Heart right ventricle (tissue), 16 donors: Measurements from ENCODE around the gene MAP3K15. TPM values are rescaled to one million over a fixed set of nuclear protein-coding genes. Genes with fewer than 3 reads are reported as not detected.

ENCODE experiments used
- ATAC-seq, 8 donors: fragments of 200-7000 bp; cut with Tn5 transposase; one replicate each; pipeline ENCODE4 v1.9.1; 2020; ENCODE audit warnings: mild to moderate bottlenecking in 8 of 8, moderate library complexity in 8 of 8, moderate number of reproducible peaks in 1 of 8
- DNase-seq, 2 donors: peaks; one replicate each; pipeline ENCODE4 v3.0.0-alpha.2; 2020
- H3K27ac ChIP-seq, 10 donors: fragments of 200-600 bp; sonication (generic) in 2 of 10; one replicate each; pipeline versions ENCODE4 v1.5.0 to v1.8.0; 2020 to 2022; ENCODE audit warnings: mild to moderate bottlenecking in 3 of 10
- H3K27me3 ChIP-seq, 7 donors: fragments of 200-600 bp; one replicate each; pipeline ENCODE4 v1.8.0; 2021 to 2022; ENCODE audit warnings: mild to moderate bottlenecking in 2 of 7
- H3K36me3 ChIP-seq, 9 donors: fragments of 200-600 bp; sonication (generic) in 1 of 9; one replicate each; pipeline versions ENCODE4 v1.5.0 to v1.8.0; 2020 to 2022; ENCODE audit warnings: mild to moderate bottlenecking in 2 of 9
- H3K4me1 ChIP-seq, 9 donors: fragments of 200-600 bp; sonication (generic) in 1 of 9; one replicate each; pipeline versions ENCODE4 v1.5.0 to v1.8.0; 2020 to 2022; ENCODE audit warnings: mild to moderate bottlenecking in 4 of 9
- H3K4me3 ChIP-seq, 10 donors: fragments of 200-600 bp; sonication (generic) in 2 of 10; one replicate each; pipeline versions ENCODE4 v1.5.0 to v1.8.0; 2020 to 2022; ENCODE audit warnings: mild to moderate bottlenecking in 7 of 10, moderate library complexity in 2 of 10
- H3K9me3 ChIP-seq, 11 donors: fragments of 200-600 bp in 10 of 11; sonication (generic) in 2 of 11; one replicate each; pipeline versions ENCODE4 v1.5.0 to v1.8.0; 2013 to 2022; ENCODE audit warnings: mild to moderate bottlenecking in 2 of 11, control low read depth in 1 of 11, moderate library complexity in 1 of 11
- WGBS, 2 donors: extraction: QIAGEN DNeasy Blood & Tissue Kit; methylation state at CpG; one replicate each; pipeline ENCODE4 v1.1.7; 2013; ENCODE audit warnings: inconsistent platforms in 1 of 2; 5-methylcytosine and 5-hydroxymethylcytosine counted together
- intact Hi-C, 10 donors: fragments of 100-400 bp; cut with DNase I; formaldehyde crosslinking; loops; one replicate each; pipeline versions ENCODE4 v1.11.1 to v1.14.2; 2022
- polyA plus RNA-seq, 2 donors: library from polyadenylated mRNA; stranded (reverse); fragments of 200-250 nt; gene quantifications; one replicate each; pipeline ENCODE4 v1.2.3, GENCODE V29; 2013
- total RNA-seq, 10 donors: library from RNA; stranded (reverse); fragmentation: NEBNext Ultra II Directional in 3 of 10; extraction: Animal tissue kit (Norgen Biotek cat#: 25700) in 3 of 10; gene quantifications; one replicate each; pipeline versions ENCODE4 v1.2.1 to v1.2.4, GENCODE V29; 2021 to 2023
- TF ChIP-seq, protein P1 (sequence below), 9 donors: fragments of 200-600 bp; sonication (generic) in 2 of 9; IDR thresholded peaks; one replicate each; pipeline versions ENCODE4 v1.5.0 to v1.8.0; 2021 to 2022; ENCODE audit warnings: antibody characterized with exemption in 9 of 9, mild to moderate bottlenecking in 5 of 9, moderate library complexity in 1 of 9
- donor health status: Arrhythmogenic right ventricular cardiomyopathy.
- donor health status: ischemic (EF 13 %, LVEDD 7.1; RV severe dilation, severe dysfunction).
- donor health status: healthy with polysubstance abuse.
- donor health status: DM: no; HTN: yes; CAD: no.
- donor health status: DM: no; HTN: no; CAD: no.
- donor health status: ischemic (EF 25% LVEDD 6.9; RV normal size, moderate dysfunction).
- donor health status: ischemic (EF 25% LVEDD 5.7; RV mildly dilated, moderate dysfunction).
- donor health status: healthy.
- donor health status: DM: yes; HTN: yes; CAD: no.
- donor health status: Ischemic cardiomyopathy.
- donor health status: ischemic (EF 35%, LVEDD 5.7; RV mildly dilated, moderate dysfunction).
- donor health status: nonischemic (EF 11% LVEDD 7.7; RV severe dilation, severe dysfunction).
- donor health status: DM: yes; HTN: yes; CAD: no.
- donor health status: PGD.
- donor health status: ischemic (EF 29% LVEDD 5.4; RV normal size, mild dysfunction).
- donor health status: nonischemic (EF 23%, LVEDD 6.1; RV moderate dilation, normal function).

MAP3K15 gene
- total and polyA plus RNA-seq, 12 donors, result 0.13 to 0.23 (median 0.22) TPM; not detected in 9

DNA sequence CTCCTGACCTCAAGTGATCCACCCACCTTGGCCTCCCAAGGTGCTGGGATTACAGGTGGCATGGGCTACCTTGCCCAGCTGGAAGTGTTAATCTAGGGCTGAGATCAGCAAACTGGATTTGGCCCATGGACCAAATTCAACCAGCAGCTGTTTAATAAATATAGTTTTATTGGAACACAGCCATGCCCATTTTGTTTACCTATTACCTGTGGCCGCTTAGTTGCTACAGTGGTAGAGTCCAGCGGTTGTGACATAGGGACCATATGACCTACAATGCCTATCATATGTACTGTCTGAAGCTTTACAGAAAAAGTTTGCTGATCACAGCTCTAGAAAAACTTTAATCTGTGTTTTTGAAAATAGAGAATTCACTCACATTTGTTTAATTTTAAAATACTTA lies 188.7 kb downstream of the MAP3K15 start:
- DNase-seq, result no peak
- Histone ChIP-seq H3K27ac (no peak overlapping the region), H3K4me3 (no peak overlapping the region), H3K36me3 (no peaks in the 10 kb centered on the region), H3K4me1 (no peaks in the 10 kb centered on the region), H3K27me3 (no peaks in the 10 kb centered on the region), H3K9me3 (no peaks in the 10 kb centered on the region)
- no peak for ATAC-seq
- intact Hi-C loops, result loop anchor here in 2 of 10 donors (5.0 to 10.0 kb wide), 2 partner anchors 939 to 942 kb away; no protein-coding TSS in a partner anchor
- 82 to 93% methylated on average over 2 of the region's 2 CpGs for WGBS, 2 donors
- TF ChIP-seq, protein P1, sequence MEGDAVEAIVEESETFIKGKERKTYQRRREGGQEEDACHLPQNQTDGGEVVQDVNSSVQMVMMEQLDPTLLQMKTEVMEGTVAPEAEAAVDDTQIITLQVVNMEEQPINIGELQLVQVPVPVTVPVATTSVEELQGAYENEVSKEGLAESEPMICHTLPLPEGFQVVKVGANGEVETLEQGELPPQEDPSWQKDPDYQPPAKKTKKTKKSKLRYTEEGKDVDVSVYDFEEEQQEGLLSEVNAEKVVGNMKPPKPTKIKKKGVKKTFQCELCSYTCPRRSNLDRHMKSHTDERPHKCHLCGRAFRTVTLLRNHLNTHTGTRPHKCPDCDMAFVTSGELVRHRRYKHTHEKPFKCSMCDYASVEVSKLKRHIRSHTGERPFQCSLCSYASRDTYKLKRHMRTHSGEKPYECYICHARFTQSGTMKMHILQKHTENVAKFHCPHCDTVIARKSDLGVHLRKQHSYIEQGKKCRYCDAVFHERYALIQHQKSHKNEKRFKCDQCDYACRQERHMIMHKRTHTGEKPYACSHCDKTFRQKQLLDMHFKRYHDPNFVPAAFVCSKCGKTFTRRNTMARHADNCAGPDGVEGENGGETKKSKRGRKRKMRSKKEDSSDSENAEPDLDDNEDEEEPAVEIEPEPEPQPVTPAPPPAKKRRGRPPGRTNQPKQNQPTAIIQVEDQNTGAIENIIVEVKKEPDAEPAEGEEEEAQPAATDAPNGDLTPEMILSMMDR (IDR thresholded peaks at IDR 0.05), result no peak

Other genes starting within 250 kb of the MAP3K15 start
- 1,000 to 10,000 TPM in 8 of 10 donors, 100 to 1,000 TPM in 2; 884 to 1,411 (median 1,066) TPM for gene PDHA1, start 171.6 kb downstream of the MAP3K15 start, total RNA-seq
- gene PDHA1, start 171.6 kb downstream of the MAP3K15 start, polyA plus RNA-seq, result 1,000 to 10,000 TPM in 1 of 2 donors, 100 to 1,000 TPM in 1; 867 to 1,017 TPM